PC-3 (cell line): ENCODE measurements around the gene SNX9. TPM values are rescaled to one million over a fixed set of nuclear protein-coding genes. Genes with fewer than 3 reads are reported as not detected.
"Not testable (repeated sequence)": the region's sequence is repeated elsewhere in the genome, so short reads cannot be mapped to it uniquely, and the experiment has no call there.

Experiments used
- ATAC-seq: fragments of 200-7000 bp; cut with Tn5 transposase; 2 replicates; pipeline ENCODE4 v1.9.1; 2020; ENCODE audit warnings: mild to moderate bottlenecking, moderate library complexity
- BruUV-seq: library from RNA; stranded (reverse); fragments of 400-500 nt; replicated peaks from 2 replicates; lab custom pipeline; 2021; lab: Mats Ljungman, UMichigan
- CTCF ChIA-PET: fragments of 300-600 bp; sonication (Branson Sonifier 250); formaldehyde crosslinking; loops from one replicate; lab custom pipeline; 2022; ENCODE audit warnings: antibody characterized with exemption; lab: Charles Lee
- POLR2A ChIA-PET: fragments of 300-600 bp; sonication (Branson Sonifier 250); formaldehyde crosslinking; loops from one replicate; lab custom pipeline; 2022; ENCODE audit warnings: antibody characterized with exemption; ENCODE audit not compliant: unreplicated experiment; lab: Charles Lee
- DNase-seq: peaks from one replicate; pipeline ENCODE4 v3.0.0-alpha.2; 2015
- H2AFZ ChIP-seq: fragments of 300-600 bp; sonication (generic); 2 replicates; pipeline ENCODE4 v1.6.0; 2016; ENCODE audit warnings: antibody characterized with exemption, low read length
- H3F3A ChIP-seq: fragments of 300-600 bp; sonication (generic); one replicate; pipeline ENCODE4 v1.6.0; 2017; ENCODE audit warnings: antibody characterized with exemption, low read length, control low read depth, mild to moderate bottlenecking; ENCODE audit not compliant: unreplicated experiment
- H3K27ac ChIP-seq: fragments of 300-600 bp; sonication (generic); 2 replicates; pipeline ENCODE4 v1.5.1; 2016; ENCODE audit warnings: mild to moderate bottlenecking, low read length
- H3K27me3 ChIP-seq: fragments of 300-600 bp; sonication (generic); 2 replicates; pipeline ENCODE4 v1.6.1; 2016; ENCODE audit warnings: low read length, mixed read lengths
- H3K36me3 ChIP-seq: fragments of 300-600 bp; sonication (generic); 2 replicates; pipeline ENCODE4 v1.6.1; 2016; ENCODE audit warnings: low read depth, mixed run types, low read length, mixed read lengths
- H3K4me1 ChIP-seq: fragments of 300-600 bp; sonication (generic); 2 replicates; pipeline ENCODE4 v1.5.1; 2016; ENCODE audit warnings: low read length; ENCODE audit not compliant: insufficient read depth
- H3K4me2 ChIP-seq: fragments of 300-600 bp; sonication (generic); 2 replicates; pipeline ENCODE4 v1.6.0; 2016; ENCODE audit warnings: low read length
- H3K4me3 ChIP-seq: fragments of 300-600 bp; sonication (generic); 2 replicates; pipeline ENCODE4 v1.5.1; 2016; ENCODE audit warnings: mild to moderate bottlenecking, low read length, mixed read lengths
- H3K79me2 ChIP-seq: fragments of 300-600 bp; sonication (generic); 2 replicates; pipeline ENCODE4 v1.6.1; 2017; ENCODE audit warnings: low read length, mixed read lengths
- H3K9ac ChIP-seq: fragments of 300-600 bp; sonication (generic); 2 replicates; pipeline ENCODE4 v1.6.0; 2016; ENCODE audit warnings: mild to moderate bottlenecking, low read length
- H3K9me2 ChIP-seq: fragments of 300-600 bp; sonication (generic); replicated peaks from 2 replicates; pipeline ENCODE4 v1.6.1; 2016; ENCODE audit warnings: mixed run types, low read length, mixed read lengths
- H3K9me3 ChIP-seq: fragments of 300-600 bp; sonication (generic); 2 replicates; pipeline ENCODE4 v1.6.1; 2016; ENCODE audit warnings: low read length, mixed read lengths
- H4K20me1 ChIP-seq: fragments of 300-600 bp; sonication (generic); 2 replicates; pipeline ENCODE4 v1.6.1; 2016; ENCODE audit warnings: low read length, mixed read lengths
- CTCF ChIP-seq: fragments of 300-600 bp; sonication (generic); conservative IDR thresholded peaks from 2 replicates; pipeline ENCODE4 v1.5.1; 2017; ENCODE audit warnings: antibody characterized with exemption, low read depth, mild to moderate bottlenecking, low read length
- EZH2 ChIP-seq: fragments of 300-600 bp; sonication (generic); IDR thresholded peaks from one replicate; pipeline ENCODE4 v1.6.1; 2017; ENCODE audit warnings: antibody characterized with exemption, mild to moderate bottlenecking, low read length; ENCODE audit not compliant: unreplicated experiment
- EZH2phosphoT487 ChIP-seq: fragments of 300-600 bp; sonication (generic); IDR thresholded peaks from 2 replicates; pipeline ENCODE4 v1.6.1; 2018; ENCODE audit warnings: mild to moderate bottlenecking, antibody characterized with exemption, low read length, borderline replicate concordance
- intact Hi-C: fragments of 100-400 bp; cut with micrococcal nuclease; formaldehyde crosslinking; loops from 2 replicates; pipeline ENCODE4 v1.9.0; 2023
- total RNA-seq: library from RNA; depleted of rRNA; stranded (reverse); fragments of >200 nt; gene quantifications from 2 replicates; pipeline ENCODE4 v1.2.3, GENCODE V29; 2014

SNX9 gene
- total RNA-seq, 1 experiment from 2014 or later = 18.0 TPM

- POLR2A ChIA-PET, H3K9me3 ChIP-seq, H3K27me3 ChIP-seq, DNase-seq, H3K9ac ChIP-seq, H3K4me1 ChIP-seq, H3K4me3 ChIP-seq, intact Hi-C loops, H3K4me2 ChIP-seq, ATAC-seq, H3F3A ChIP-seq, H2AFZ ChIP-seq, BruUV-seq, H3K36me3 ChIP-seq, CTCF ChIA-PET, H3K27ac ChIP-seq, H3K9me2 ChIP-seq: not testable (repeated sequence)
- Histone ChIP-seq H3K79me2 (peaks cover 100% of the 10 kb centered on the region), H4K20me1 (peaks cover 16% of the 10 kb centered on the region; the same call in 1 of the 2 replicates)
Measured at GRCh38 chr6:157858664-157859063, 35.6 kb downstream of the SNX9 start.

GRCh38 chr6:157859775-157860504, 36.9 kb downstream of the SNX9 start:
- ChIA-PET CTCF (no interaction called here), POLR2A (no interaction called here)
- intact Hi-C loops = no loop called here
- Histone ChIP-seq H3K27me3 (no peaks in the 10 kb centered on the region), H2AFZ (no peak overlapping the region), H3F3A (no peaks in the 10 kb centered on the region), H4K20me1 (peaks cover 16% of the 10 kb centered on the region; the same call in 1 of the 2 replicates), H3K9ac (no peak overlapping the region), H3K36me3 (no peaks in the 10 kb centered on the region), H3K4me3 (no peak overlapping the region), H3K9me3 (no peaks in the 10 kb centered on the region), H3K9me2 (no peaks in the 10 kb centered on the region), H3K4me2 (peak overlapping the region; percentile 21; the same call in 1 of the 2 replicates), H3K27ac (no peak overlapping the region), H3K4me1 (peaks cover 6% of the 10 kb centered on the region), H3K79me2 (peaks cover 96% of the 10 kb centered on the region)
- peak; percentile 4 for DNase-seq
- TF ChIP-seq EZH2 (no peak), CTCF (no peak), EZH2phosphoT487 (no peak)
- no peak for ATAC-seq
- no TSS peak for BruUV-seq

GRCh38 chr6:157860505-157860991, 37.5 kb downstream of the SNX9 start:
- H3F3A ChIP-seq = no peaks in the 10 kb centered on the region
- H3K4me2 ChIP-seq = peak overlapping the region; percentile 21; the same call in 1 of the 2 replicates
- no peaks in the 10 kb centered on the region for H3K27me3 ChIP-seq
- peak; percentile 6 for DNase-seq
- TF ChIP-seq EZH2phosphoT487 = no peak
- TF ChIP-seq CTCF = no peak
- no peak for TF ChIP-seq EZH2
- ChIA-PET POLR2A (no interaction called here), CTCF (no interaction called here)
- peaks cover 16% of the 10 kb centered on the region; the same call in 1 of the 2 replicates for H4K20me1 ChIP-seq
- no peak overlapping the region for H3K27ac ChIP-seq
- no peaks in the 10 kb centered on the region for H3K9me3 ChIP-seq
- H3K4me1 ChIP-seq = peaks cover 6% of the 10 kb centered on the region
- no peak overlapping the region for H3K4me3 ChIP-seq
- no peak for ATAC-seq
- intact Hi-C loops = no loop called here
- H3K9me2 ChIP-seq = no peaks in the 10 kb centered on the region
- no TSS peak for BruUV-seq
- H2AFZ ChIP-seq = no peak overlapping the region
- peaks cover 94% of the 10 kb centered on the region for H3K79me2 ChIP-seq
- no peaks in the 10 kb centered on the region for H3K36me3 ChIP-seq
- H3K9ac ChIP-seq = no peak overlapping the region
